Measurements from ENCODE around the gene ICAM4.
"Not testable (repeated sequence)": the region's sequence is repeated elsewhere in the genome, so short reads cannot be mapped to it uniquely, and the experiment has no call there.

Gene ICAM4

GRCh38 chr19:10286803-10287737 lies at the start of gene ICAM4:
Gene ICAM4 (plus strand): TSS chr19:10286955. CDS start chr19:10287013, 58 bp downstream.
- peak; percentile 89 to 91 for DNase-seq

GRCh38 chr19:10237702-10238101 lies 49.1 kb upstream of the ICAM4 start:
- DNase-seq, result no peak

GRCh38 chr19:10238172-10238783 lies 48.5 kb upstream of the ICAM4 start:
- no peak for DNase-seq

- DNase-seq, result not testable (repeated sequence)
These were observed 44.8 kb upstream of the ICAM4 start for GRCh38 chr19:10241826-10242449.

- DNase-seq, result no peak
These were observed 43.1 kb upstream of the ICAM4 start for GRCh38 chr19:10243606-10244005.

- DNase-seq, result no peak
These were observed 41.4 kb upstream of the ICAM4 start for GRCh38 chr19:10245189-10245939.

- no peak for DNase-seq
These were observed 40.2 kb upstream of the ICAM4 start for GRCh38 chr19:10246511-10246910.

GRCh38 chr19:10251792-10252694 lies 34.7 kb upstream of the ICAM4 start, which contains the start of gene MRPL4:
Gene MRPL4 (plus strand): TSS chr19:10252214. CDS start chr19:10252254, 40 bp downstream.
- peak; percentile 98 to 99 for DNase-seq

GRCh38 chr19:10252707-10253106 lies 34.0 kb upstream of the ICAM4 start:
- DNase-seq, result no peak

- DNase-seq, result no peak
These were observed 32.5 kb upstream of the ICAM4 start for GRCh38 chr19:10254244-10254643.

GRCh38 chr19:10255358-10255757 lies 31.4 kb upstream of the ICAM4 start:
- no peak for DNase-seq

GRCh38 chr19:10256551-10256950 lies 30.2 kb upstream of the ICAM4 start:
- DNase-seq, result no peak

GRCh38 chr19:10256970-10257615 lies 29.7 kb upstream of the ICAM4 start:
- DNase-seq, result no peak

- no peak for DNase-seq
These were observed 28.6 kb upstream of the ICAM4 start for GRCh38 chr19:10258080-10258710.

- DNase-seq, result peak; percentile 83 to 93
These were observed 27.4 kb upstream of the ICAM4 start for GRCh38 chr19:10259162-10259905.

- DNase-seq, result no peak
These were observed 26.6 kb upstream of the ICAM4 start for GRCh38 chr19:10260141-10260584.

GRCh38 chr19:10262771-10263170 lies 24.0 kb upstream of the ICAM4 start:
- DNase-seq, result no peak

GRCh38 chr19:10266706-10267105 lies 20.0 kb upstream of the ICAM4 start:
- DNase-seq, result no peak

- no peak for DNase-seq
These were observed 18.7 kb upstream of the ICAM4 start for GRCh38 chr19:10268071-10268470.
